ENCODE data around the gene SCLT1. TPM values are rescaled to one million over a fixed set of nuclear protein-coding genes. Genes with fewer than 3 reads are reported as not detected.

SCLT1 gene
- total and polyA plus RNA-seq, 2 of the 4 experiments (the other 2 are of a cell fraction): 4.9 to 7.7 TPM

DNA sequence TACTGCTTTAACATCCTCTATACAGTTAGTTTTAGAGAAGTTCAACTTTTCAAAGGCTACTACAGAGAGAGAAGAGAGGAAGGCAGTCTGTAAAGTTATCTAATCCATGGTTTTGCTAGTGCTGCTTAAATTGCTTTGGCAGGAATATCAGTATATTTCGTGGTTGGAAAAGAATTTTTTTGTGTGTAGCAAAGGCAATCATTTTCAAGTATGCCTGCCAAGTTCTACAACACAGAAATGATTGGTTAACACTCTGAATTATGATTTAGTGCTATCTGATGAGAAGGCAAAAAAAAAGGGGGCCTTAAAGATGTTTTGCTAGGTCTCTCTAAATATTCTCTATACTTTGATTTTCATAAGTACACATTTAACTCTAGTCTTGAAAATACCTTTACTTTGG is 150.7 kb downstream of the SCLT1 start:
- H3K18ac ChIP-seq (ENCODE audit: low read depth, low read length): no peak overlapping the region
- dilution Hi-C loops (cut with HindIII; ENCODE audit: low sequenced_read_pairs, unreplicated experiment): no loop called here
- no peaks in the 10 kb centered on the region for H3K36me3 ChIP-seq (ENCODE audit: control insufficient read depth, insufficient read depth, low read length)
- no peak overlapping the region for H2BK120ac ChIP-seq (ENCODE audit: low read depth, low read length)
- H2BK15ac ChIP-seq (ENCODE audit: low read depth, low read length): no peak overlapping the region
- no peaks in the 10 kb centered on the region for H3K4me1 ChIP-seq (ENCODE audit: control insufficient read depth, insufficient read depth, low read length)
- no peak overlapping the region for H2AFZ ChIP-seq (replicated peaks; ENCODE audit: low read length, poor library complexity)
- no peak overlapping the region for H3K56ac ChIP-seq (ENCODE audit: extremely low read depth, insufficient read depth, low read length)
- H3K23ac ChIP-seq (ENCODE audit: low read depth, low read length): no peak overlapping the region
- no peaks in the 10 kb centered on the region for H3K27me3 ChIP-seq (ENCODE audit: control insufficient read depth, insufficient read depth, low read length)
- DNase-seq: no peak
- H3K9ac ChIP-seq (ENCODE audit: low read depth, low read length): no peak overlapping the region
- intact Hi-C loops (cut with micrococcal nuclease): no loop called here
- no peak overlapping the region for H4K5ac ChIP-seq (ENCODE audit: low read depth, low read length)
- in situ Hi-C loops (cut with MboI; ENCODE audit: low sequenced_read_pairs): no loop called here
- H3K9me1 ChIP-seq (ENCODE audit: insufficient read depth, low read length): no peaks in the 10 kb centered on the region
- ChIA-PET CTCF (no interaction called here), POLR2A (ENCODE audit: unreplicated experiment) (no interaction called here)
- no peak overlapping the region for H2AK9ac ChIP-seq (replicated peaks; ENCODE audit: low read depth, low read length, poor library complexity)
- no peak overlapping the region for H4K8ac ChIP-seq (ENCODE audit: low read depth in 2 of 2, low read length in 2 of 2)
- H2AK5ac ChIP-seq (ENCODE audit: low read depth, low read length): no peak overlapping the region
- no peak overlapping the region for H3K14ac ChIP-seq (replicated peaks; ENCODE audit: low read depth, low read length)
- no peaks in the 10 kb centered on the region for H4K20me1 ChIP-seq (ENCODE audit: insufficient read depth, low read length)
- H3K4me2 ChIP-seq (ENCODE audit: low read depth, low read length): no peak overlapping the region
- WGBS, 2 experiments (ENCODE audit: extremely low coverage in 2 of 2, insufficient read length in 1 of 2): no CpG with 5 or more reads among the region's 1 CpG
- H2BK5ac ChIP-seq (ENCODE audit: low read depth, low read length, poor library complexity, severe bottlenecking): no peak overlapping the region
- no peaks in the 10 kb centered on the region for H3K79me1 ChIP-seq (ENCODE audit: low read depth in 1 of 2, low read length in 2 of 2)
- H3K27ac ChIP-seq (ENCODE audit: insufficient read depth, low read length): no peak overlapping the region
- H2BK20ac ChIP-seq (ENCODE audit: low read depth, low read length): no peak overlapping the region
- BruUV-seq (replicated peaks): no TSS peak
- H3K9me3 ChIP-seq (ENCODE audit: control insufficient read depth, insufficient read depth, low read length): 0 out of 2 replicates have a peak, but pooled peaks cover 4% of the 10 kb centered on the region
- H3K4ac ChIP-seq (ENCODE audit: low read depth, low read length): no peak overlapping the region
- TF ChIP-seq RFX5 (IDR thresholded peaks at IDR 0.05; ENCODE audit: low read depth, low read length) (no peak), CEBPB (IDR thresholded peaks at IDR 0.05; ENCODE audit: low read depth, low read length) (no peak), RCOR1 (IDR thresholded peaks at IDR 0.05; ENCODE audit: insufficient replicate concordance, low read length) (no peak), BHLHE40 (IDR thresholded peaks at IDR 0.05; ENCODE audit: low read depth, low read length) (no peak), MXI1 (IDR thresholded peaks at IDR 0.05; ENCODE audit: borderline replicate concordance, low read depth, low read length) (no peak), RAD21 (IDR thresholded peaks at IDR 0.05; ENCODE audit: low read length) (no peak), NFE2L2 (IDR thresholded peaks at IDR 0.05; ENCODE audit: low read depth, low read length) (no peak)
- TF ChIP-seq, protein P1, sequence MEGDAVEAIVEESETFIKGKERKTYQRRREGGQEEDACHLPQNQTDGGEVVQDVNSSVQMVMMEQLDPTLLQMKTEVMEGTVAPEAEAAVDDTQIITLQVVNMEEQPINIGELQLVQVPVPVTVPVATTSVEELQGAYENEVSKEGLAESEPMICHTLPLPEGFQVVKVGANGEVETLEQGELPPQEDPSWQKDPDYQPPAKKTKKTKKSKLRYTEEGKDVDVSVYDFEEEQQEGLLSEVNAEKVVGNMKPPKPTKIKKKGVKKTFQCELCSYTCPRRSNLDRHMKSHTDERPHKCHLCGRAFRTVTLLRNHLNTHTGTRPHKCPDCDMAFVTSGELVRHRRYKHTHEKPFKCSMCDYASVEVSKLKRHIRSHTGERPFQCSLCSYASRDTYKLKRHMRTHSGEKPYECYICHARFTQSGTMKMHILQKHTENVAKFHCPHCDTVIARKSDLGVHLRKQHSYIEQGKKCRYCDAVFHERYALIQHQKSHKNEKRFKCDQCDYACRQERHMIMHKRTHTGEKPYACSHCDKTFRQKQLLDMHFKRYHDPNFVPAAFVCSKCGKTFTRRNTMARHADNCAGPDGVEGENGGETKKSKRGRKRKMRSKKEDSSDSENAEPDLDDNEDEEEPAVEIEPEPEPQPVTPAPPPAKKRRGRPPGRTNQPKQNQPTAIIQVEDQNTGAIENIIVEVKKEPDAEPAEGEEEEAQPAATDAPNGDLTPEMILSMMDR (conservative IDR thresholded peaks at IDR 0.05; ENCODE audit: low read depth, low read length): no peak
- TF ChIP-seq, protein P2, sequence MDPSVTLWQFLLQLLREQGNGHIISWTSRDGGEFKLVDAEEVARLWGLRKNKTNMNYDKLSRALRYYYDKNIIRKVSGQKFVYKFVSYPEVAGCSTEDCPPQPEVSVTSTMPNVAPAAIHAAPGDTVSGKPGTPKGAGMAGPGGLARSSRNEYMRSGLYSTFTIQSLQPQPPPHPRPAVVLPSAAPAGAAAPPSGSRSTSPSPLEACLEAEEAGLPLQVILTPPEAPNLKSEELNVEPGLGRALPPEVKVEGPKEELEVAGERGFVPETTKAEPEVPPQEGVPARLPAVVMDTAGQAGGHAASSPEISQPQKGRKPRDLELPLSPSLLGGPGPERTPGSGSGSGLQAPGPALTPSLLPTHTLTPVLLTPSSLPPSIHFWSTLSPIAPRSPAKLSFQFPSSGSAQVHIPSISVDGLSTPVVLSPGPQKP (IDR thresholded peaks at IDR 0.05; ENCODE audit: borderline replicate concordance, low read depth, low read length): no peak
- TF ChIP-seq, protein P3, sequence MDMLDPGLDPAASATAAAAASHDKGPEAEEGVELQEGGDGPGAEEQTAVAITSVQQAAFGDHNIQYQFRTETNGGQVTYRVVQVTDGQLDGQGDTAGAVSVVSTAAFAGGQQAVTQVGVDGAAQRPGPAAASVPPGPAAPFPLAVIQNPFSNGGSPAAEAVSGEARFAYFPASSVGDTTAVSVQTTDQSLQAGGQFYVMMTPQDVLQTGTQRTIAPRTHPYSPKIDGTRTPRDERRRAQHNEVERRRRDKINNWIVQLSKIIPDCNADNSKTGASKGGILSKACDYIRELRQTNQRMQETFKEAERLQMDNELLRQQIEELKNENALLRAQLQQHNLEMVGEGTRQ (IDR thresholded peaks at IDR 0.05; ENCODE audit: low read depth, low read length): no peak
- no peak overlapping the region for H3K4me3 ChIP-seq (ENCODE audit: insufficient read depth, low read depth, low read length)
- no peak overlapping the region for H4K91ac ChIP-seq (ENCODE audit: insufficient read depth, low read depth, low read length)
- ATAC-seq (ENCODE audit: low read depth): no peak
